ENCODE measurements around the gene FBXO34.

The FBXO34 gene

GRCh38 chr14:55359307-55359706 lies 88.1 kb downstream of the FBXO34 start:
- ATAC-seq: peak; percentile 22
- no peak for TF ChIP-seq CREB5 (CRISPR knock-in tag; IDR thresholded peaks at IDR 0.05; ENCODE audit: low read depth)
- TF ChIP-seq ZFP30 (CRISPR knock-in tag; IDR thresholded peaks at IDR 0.05): no peak
- no peak for TF ChIP-seq CSDC2 (CRISPR knock-in tag; IDR thresholded peaks at IDR 0.05)
- no peak for TF ChIP-seq ESRRG (CRISPR knock-in tag; IDR thresholded peaks at IDR 0.05)
- no peak for TF ChIP-seq ZNF70 (CRISPR knock-in tag; IDR thresholded peaks at IDR 0.05)
- no peak for TF ChIP-seq POU6F1 (CRISPR knock-in tag; IDR thresholded peaks at IDR 0.05; ENCODE audit: borderline replicate concordance, low read depth)
- no peak for TF ChIP-seq ARNTL (CRISPR knock-in tag; IDR thresholded peaks at IDR 0.05; ENCODE audit: borderline replicate concordance, low read depth)
- TF ChIP-seq PPARA (CRISPR knock-in tag; IDR thresholded peaks at IDR 0.05; ENCODE audit: borderline replicate concordance): no peak
- TF ChIP-seq ZFP3 (CRISPR knock-in tag; IDR thresholded peaks at IDR 0.05): no peak
- TF ChIP-seq TSHZ2 (CRISPR knock-in tag; IDR thresholded peaks at IDR 0.05): no peak
- TF ChIP-seq ZC3H10 (CRISPR knock-in tag; IDR thresholded peaks at IDR 0.05): no peak
- TF ChIP-seq PATZ1 (CRISPR knock-in tag; IDR thresholded peaks at IDR 0.05; ENCODE audit: borderline replicate concordance): no peak
- no peak for TF ChIP-seq CSRNP3 (CRISPR knock-in tag; IDR thresholded peaks at IDR 0.05)
- TF ChIP-seq SNAI2 (CRISPR knock-in tag; IDR thresholded peaks at IDR 0.05): no peak
- no peak for TF ChIP-seq TOX (CRISPR knock-in tag; IDR thresholded peaks at IDR 0.05; ENCODE audit: borderline replicate concordance)
- no peak for TF ChIP-seq ZNF8 (CRISPR knock-in tag; IDR thresholded peaks at IDR 0.05)
- no peak for TF ChIP-seq OSR1 (CRISPR knock-in tag; IDR thresholded peaks at IDR 0.05)
- TF ChIP-seq ZNF565 (CRISPR knock-in tag; conservative IDR thresholded peaks at IDR 0.05; ENCODE audit: low read depth): no peak
- TF ChIP-seq TCF4 (CRISPR knock-in tag; IDR thresholded peaks at IDR 0.05; ENCODE audit: borderline replicate concordance): no peak

- TF ChIP-seq TSHZ2 (CRISPR knock-in tag; IDR thresholded peaks at IDR 0.05): no peak
- TF ChIP-seq POU6F1 (CRISPR knock-in tag; IDR thresholded peaks at IDR 0.05; ENCODE audit: borderline replicate concordance, low read depth): no peak
- TF ChIP-seq TCF4 (CRISPR knock-in tag; IDR thresholded peaks at IDR 0.05; ENCODE audit: borderline replicate concordance): peak; percentile 71
- peak; percentile 46 for ATAC-seq
These were observed 90.0 kb downstream of the FBXO34 start for GRCh38 chr14:55361190-55361589.
